GM12801 (cell line): ENCODE results near the gene MBL2.

Experiments
- TF ChIP-seq, protein P1 (sequence below): IDR thresholded peaks from one replicate; pipeline ENCODE4 v1.5.1; 2011; ENCODE audit warnings: control low read depth; ENCODE audit not compliant: insufficient read length; ENCODE audit errors: extremely low read depth

MBL2 gene

DNA sequence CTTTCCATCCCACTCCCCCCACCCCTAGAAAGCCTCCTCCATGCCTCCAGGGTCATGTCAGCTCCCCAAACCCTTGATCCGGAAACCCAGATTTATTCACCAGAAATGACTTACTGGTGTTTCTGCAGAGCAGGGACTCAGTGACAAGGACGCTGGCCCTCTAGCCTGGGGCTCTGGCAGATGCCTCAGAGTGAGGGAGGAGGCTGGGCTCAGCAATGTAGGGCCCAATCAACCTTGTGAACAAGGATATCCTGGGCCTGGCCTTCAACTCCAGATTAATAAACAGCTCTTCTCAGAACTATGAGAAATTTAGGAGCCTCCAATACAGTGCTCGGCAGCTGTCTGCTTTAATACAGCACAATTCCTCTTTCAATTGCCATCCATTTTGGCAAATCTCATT is at the start of gene MBL2:
Gene MBL2 (minus strand): TSS at position 162 of the 400 bp plus-strand sequence. CDS start 1,149 bp downstream, outside the sequence.
- TF ChIP-seq, protein P1, sequence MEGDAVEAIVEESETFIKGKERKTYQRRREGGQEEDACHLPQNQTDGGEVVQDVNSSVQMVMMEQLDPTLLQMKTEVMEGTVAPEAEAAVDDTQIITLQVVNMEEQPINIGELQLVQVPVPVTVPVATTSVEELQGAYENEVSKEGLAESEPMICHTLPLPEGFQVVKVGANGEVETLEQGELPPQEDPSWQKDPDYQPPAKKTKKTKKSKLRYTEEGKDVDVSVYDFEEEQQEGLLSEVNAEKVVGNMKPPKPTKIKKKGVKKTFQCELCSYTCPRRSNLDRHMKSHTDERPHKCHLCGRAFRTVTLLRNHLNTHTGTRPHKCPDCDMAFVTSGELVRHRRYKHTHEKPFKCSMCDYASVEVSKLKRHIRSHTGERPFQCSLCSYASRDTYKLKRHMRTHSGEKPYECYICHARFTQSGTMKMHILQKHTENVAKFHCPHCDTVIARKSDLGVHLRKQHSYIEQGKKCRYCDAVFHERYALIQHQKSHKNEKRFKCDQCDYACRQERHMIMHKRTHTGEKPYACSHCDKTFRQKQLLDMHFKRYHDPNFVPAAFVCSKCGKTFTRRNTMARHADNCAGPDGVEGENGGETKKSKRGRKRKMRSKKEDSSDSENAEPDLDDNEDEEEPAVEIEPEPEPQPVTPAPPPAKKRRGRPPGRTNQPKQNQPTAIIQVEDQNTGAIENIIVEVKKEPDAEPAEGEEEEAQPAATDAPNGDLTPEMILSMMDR: no peak

DNA sequence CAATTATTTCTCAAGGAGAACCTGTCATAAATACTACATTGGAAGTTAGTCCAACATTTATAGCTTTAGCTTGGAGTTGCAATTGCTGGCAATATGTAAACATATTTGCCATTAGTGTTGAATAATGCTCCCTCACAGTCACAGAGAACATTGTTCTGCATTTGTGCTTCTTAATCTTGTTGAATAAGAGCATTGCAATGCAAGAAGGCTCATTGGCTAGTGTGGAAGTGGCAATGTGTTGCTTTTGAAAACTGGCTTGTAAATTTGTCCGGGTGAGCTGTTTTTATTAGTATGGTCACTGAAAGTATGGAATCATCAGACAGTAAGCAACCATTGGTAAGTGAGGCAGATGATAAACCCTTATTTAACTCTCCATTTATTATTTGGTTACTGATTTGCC is 47.7 kb upstream of the MBL2 start:
- TF ChIP-seq, protein P1: no peak

DNA sequence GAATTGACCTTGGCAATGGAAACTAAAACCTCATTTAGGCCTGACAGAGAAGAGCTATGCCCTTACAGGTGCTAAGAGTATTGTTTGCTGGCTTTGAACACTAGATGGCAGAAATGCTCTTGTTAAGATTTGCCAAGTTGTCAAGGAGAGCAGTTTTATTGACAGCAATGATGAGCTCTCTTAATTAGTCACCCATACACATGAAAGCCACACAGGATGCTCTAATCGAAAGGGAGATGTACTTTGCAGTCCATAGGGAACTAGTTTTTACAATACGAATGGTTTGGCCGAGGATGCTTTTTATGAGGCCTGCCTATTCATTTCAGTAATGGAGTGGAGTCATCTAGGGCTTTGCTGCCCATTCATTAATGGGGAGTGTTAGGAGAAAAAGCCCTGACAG is 45.4 kb upstream of the MBL2 start:
- TF ChIP-seq, protein P1: peak; percentile 7

DNA sequence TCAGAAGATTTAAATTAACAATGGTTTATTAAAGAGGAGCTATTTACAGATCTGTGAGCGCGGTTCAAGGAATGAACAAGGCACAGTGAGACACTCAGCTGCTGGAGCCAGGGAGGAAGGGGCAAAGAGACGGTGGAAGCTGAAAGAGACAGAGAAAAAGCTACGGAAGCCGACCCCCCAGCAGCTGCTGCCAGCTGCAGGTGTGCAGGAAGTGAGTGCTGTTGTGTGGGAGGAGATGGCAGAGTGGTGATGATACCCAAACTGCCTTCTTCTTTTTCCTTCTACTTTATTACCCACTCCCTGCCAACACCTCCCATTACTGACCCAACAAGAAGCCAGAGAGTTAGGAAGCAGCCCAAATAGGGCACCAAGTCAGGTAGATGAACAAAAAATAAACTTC is 41.9 kb upstream of the MBL2 start:
- TF ChIP-seq, protein P1: no peak

DNA sequence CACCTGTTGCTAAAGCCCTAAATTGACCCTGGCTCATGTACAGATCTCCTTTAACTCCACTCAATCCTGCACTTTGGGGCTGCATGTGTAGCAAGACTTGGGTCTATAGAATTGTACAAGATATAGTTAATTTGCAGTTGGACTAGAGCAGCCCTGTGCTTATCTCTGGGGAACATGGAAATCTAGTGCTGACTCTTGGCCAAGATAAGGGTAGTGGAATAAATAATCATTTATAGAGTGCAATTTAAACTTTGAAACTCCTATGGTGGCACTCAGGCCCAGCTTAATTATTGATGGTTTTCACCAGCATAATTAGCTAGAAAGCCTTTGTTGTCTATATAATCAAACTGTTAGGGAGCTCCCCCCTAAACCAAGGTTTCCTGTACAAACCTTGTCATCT is 39.2 kb upstream of the MBL2 start:
- TF ChIP-seq, protein P1: no peak

DNA sequence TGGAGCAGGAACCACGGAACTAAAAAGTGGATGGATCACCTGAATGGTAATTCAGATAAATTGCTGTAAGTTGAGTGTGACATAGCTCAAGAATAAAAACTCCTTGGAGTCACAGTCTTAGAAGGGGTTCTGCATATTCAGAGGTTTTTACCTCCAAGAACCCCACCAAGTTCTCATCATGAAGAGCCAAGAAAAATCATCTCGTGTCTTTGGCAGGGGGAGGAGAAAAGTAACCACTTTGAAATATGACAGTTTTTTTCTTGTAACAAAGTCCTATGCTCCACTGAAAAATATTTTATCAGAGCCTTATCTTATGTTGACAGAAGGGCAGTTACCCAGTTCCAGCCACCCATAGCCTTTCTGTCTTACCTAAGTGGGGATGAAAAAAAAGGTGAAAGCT is 38.2 kb upstream of the MBL2 start:
- TF ChIP-seq, protein P1: no peak

DNA sequence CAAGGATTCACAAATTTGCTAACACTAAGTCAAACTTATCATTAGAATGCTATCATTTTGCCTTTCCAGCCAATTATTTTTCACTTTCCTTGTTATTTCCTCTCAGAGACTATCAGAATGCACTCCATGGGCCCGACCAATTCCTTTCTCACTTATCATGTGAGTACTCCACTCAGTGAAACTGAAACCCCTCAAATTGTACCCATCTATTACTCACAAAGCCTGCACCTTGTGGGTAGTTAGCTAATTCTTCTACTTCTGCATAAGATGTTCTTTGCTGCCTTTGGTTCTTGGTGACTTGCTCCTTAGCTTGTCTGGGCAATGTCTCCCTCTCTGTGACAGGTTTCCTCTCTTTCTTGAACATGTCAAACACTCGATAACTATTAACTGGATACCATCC is 35.2 kb upstream of the MBL2 start:
- TF ChIP-seq, protein P1: no peak
